ENCODE results near the gene ULBP3. TPM values are rescaled to one million over a fixed set of nuclear protein-coding genes. Genes with fewer than 3 reads are reported as not detected.

The ULBP3 gene
- total and polyA plus RNA-seq, 4 donors = 0.39 to 0.75 (median 0.41) TPM; not detected in 1

DNA sequence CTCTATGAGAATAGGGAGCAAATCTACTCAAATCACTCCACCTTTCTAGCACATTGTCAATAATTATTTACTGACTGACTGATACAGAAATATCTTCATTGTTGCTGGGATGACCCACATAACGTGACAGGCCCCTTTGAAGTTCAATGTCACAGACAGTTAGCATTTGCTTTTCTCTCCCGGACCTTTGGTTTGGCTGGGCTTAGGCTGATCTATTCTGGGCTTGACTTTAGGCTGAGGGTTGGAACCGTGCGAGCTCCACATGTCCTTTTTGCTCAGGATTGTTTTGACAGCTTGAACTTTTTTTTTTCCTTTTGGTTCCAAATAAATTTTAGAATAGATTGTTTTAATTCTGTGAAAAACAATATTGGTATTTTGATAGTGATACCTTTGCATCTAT lies 12.0 kb downstream of the ULBP3 start:
- Histone ChIP-seq H3K9me3 (ENCODE audit: control insufficient read depth, low read length) (no peaks in the 10 kb centered on the region), H3K4me3 (ENCODE audit: low read length in 2 of 2) (no peak overlapping the region), H3K27ac (ENCODE audit: low read depth in 1 of 2, low read length in 2 of 2) (no peak overlapping the region), H3K27me3 (ENCODE audit: control insufficient read depth in 1 of 2, insufficient read depth in 2 of 2, low read length in 1 of 2) (no peaks in the 10 kb centered on the region), H3K36me3 (ENCODE audit: control insufficient read depth in 1 of 2, insufficient read depth in 2 of 2, low read length in 1 of 2) (no peaks in the 10 kb centered on the region), H3K4me1 (ENCODE audit: control insufficient read depth in 1 of 2, insufficient read depth in 2 of 2, low read length in 2 of 2) (no peaks in the 10 kb centered on the region)
- DNase-seq (no peak), ATAC-seq (ENCODE audit: low FRiP score) (no peak)
- 44 to 52% methylated on average over 4 of the region's 4 CpGs for WGBS, 2 donors
- intact Hi-C loops (cut with DNase I) = no loop called here

- Histone ChIP-seq H3K9me3 (ENCODE audit: control insufficient read depth, low read length) (no peaks in the 10 kb centered on the region), H3K27me3 (ENCODE audit: control insufficient read depth in 1 of 2, insufficient read depth in 2 of 2, low read length in 1 of 2) (no peaks in the 10 kb centered on the region), H3K4me1 (ENCODE audit: control insufficient read depth in 1 of 2, insufficient read depth in 2 of 2, low read length in 2 of 2) (no peaks in the 10 kb centered on the region), H3K27ac (ENCODE audit: low read depth in 1 of 2, low read length in 2 of 2) (no peak overlapping the region), H3K4me3 (ENCODE audit: low read length in 2 of 2) (no peak overlapping the region), H3K36me3 (ENCODE audit: control insufficient read depth in 1 of 2, insufficient read depth in 2 of 2, low read length in 1 of 2) (no peaks in the 10 kb centered on the region)
- ATAC-seq (ENCODE audit: low FRiP score) (no peak), DNase-seq (no peak)
- WGBS, 2 donors = 83 to 84% methylated on average over 12 of the region's 12 CpGs
- intact Hi-C loops (cut with DNase I) = no loop called here
Measured at GRCh38 chr6:150056156-150056555, 12.8 kb downstream of the ULBP3 start.

DNA sequence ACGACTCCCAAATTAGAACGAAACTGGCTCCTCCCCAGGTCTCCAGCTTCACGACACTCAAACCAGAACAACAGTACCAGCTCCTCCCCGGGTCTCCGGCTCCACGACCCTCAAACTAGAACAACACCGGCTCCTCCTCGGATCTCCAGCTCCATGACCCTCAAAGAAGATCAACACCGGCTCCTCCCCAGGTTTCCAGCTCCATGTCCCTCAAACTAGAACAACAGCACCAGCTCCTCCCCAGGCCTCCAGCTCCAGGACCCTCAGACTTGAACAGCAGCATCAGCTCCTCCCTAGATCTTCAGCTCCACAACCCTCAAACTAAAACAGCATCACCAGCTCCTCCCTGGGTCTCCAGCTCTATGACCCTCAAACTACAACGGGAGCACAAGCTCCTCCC lies 13.8 kb downstream of the ULBP3 start:
- no peak overlapping the region for H3K27ac ChIP-seq (ENCODE audit: low read depth in 1 of 2, low read length in 2 of 2)
- no peaks in the 10 kb centered on the region for H3K4me1 ChIP-seq (ENCODE audit: control insufficient read depth in 1 of 2, insufficient read depth in 2 of 2, low read length in 2 of 2)
- DNase-seq (no peak), ATAC-seq (ENCODE audit: low FRiP score) (no peak)
- 83 to 86% methylated on average over 10 of the region's 10 CpGs for WGBS, 2 donors
- intact Hi-C loops (cut with DNase I) = no loop called here
- no peaks in the 10 kb centered on the region for H3K27me3 ChIP-seq (ENCODE audit: control insufficient read depth in 1 of 2, insufficient read depth in 2 of 2, low read length in 1 of 2)
- H3K36me3 ChIP-seq (ENCODE audit: control insufficient read depth in 1 of 2, insufficient read depth in 2 of 2, low read length in 1 of 2) = no peaks in the 10 kb centered on the region
- H3K9me3 ChIP-seq (ENCODE audit: control insufficient read depth, low read length) = no peaks in the 10 kb centered on the region
- no peak overlapping the region for H3K4me3 ChIP-seq (ENCODE audit: low read length in 2 of 2)

DNA sequence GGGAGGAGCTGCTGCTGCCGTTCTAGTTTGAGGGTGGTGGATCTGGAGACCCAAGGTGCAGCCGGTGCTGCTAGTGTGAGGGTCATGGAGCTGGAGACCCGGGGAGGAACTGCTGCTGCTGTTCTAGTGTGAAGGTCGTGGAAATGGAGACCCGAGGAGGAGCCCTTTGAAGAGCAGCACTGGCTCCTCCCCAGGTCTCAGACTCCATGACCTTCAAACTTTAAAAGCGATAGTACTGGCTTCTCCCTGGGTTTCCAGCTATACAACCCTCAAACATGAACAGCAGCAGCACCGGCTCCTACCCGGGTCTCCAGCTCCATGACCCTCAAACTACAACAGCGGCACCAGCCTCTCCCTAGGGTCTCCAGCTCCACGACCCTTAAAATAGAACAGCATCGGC lies 15.5 kb downstream of the ULBP3 start:
- Histone ChIP-seq H3K9me3 (ENCODE audit: control insufficient read depth, low read length) (no peaks in the 10 kb centered on the region), H3K27me3 (ENCODE audit: control insufficient read depth in 1 of 2, insufficient read depth in 2 of 2, low read length in 1 of 2) (no peaks in the 10 kb centered on the region), H3K4me1 (ENCODE audit: control insufficient read depth in 1 of 2, insufficient read depth in 2 of 2, low read length in 2 of 2) (no peaks in the 10 kb centered on the region), H3K27ac (ENCODE audit: low read depth in 1 of 2, low read length in 2 of 2) (no peak overlapping the region), H3K36me3 (ENCODE audit: control insufficient read depth in 1 of 2, insufficient read depth in 2 of 2, low read length in 1 of 2) (no peaks in the 10 kb centered on the region), H3K4me3 (ENCODE audit: low read length in 2 of 2) (no peak overlapping the region)
- no peak for ATAC-seq (ENCODE audit: low FRiP score)
- no peak for DNase-seq
- intact Hi-C loops (cut with DNase I) = no loop called here
- 75 to 77% methylated on average over 11 of the region's 11 CpGs for WGBS, 2 donors

GRCh38 chr6:150050846-150051245 lies 18.1 kb downstream of the ULBP3 start:
- intact Hi-C loops (cut with DNase I) = no loop called here
- 53 to 57% methylated on average over 4 of the region's 4 CpGs for WGBS, 2 donors
- DNase-seq = peak in 1 of 2 donors; percentile 1
- Histone ChIP-seq H3K4me1 (ENCODE audit: control insufficient read depth in 1 of 2, insufficient read depth in 2 of 2, low read length in 2 of 2) (no peaks in the 10 kb centered on the region), H3K27me3 (ENCODE audit: control insufficient read depth in 1 of 2, insufficient read depth in 2 of 2, low read length in 1 of 2) (no peaks in the 10 kb centered on the region), H3K36me3 (ENCODE audit: control insufficient read depth in 1 of 2, insufficient read depth in 2 of 2, low read length in 1 of 2) (no peaks in the 10 kb centered on the region), H3K27ac (ENCODE audit: low read depth in 1 of 2, low read length in 2 of 2) (no peak overlapping the region), H3K9me3 (ENCODE audit: control insufficient read depth, low read length) (no peaks in the 10 kb centered on the region), H3K4me3 (ENCODE audit: low read length in 2 of 2) (no peak overlapping the region)
- no peak for ATAC-seq (ENCODE audit: low FRiP score)

DNA sequence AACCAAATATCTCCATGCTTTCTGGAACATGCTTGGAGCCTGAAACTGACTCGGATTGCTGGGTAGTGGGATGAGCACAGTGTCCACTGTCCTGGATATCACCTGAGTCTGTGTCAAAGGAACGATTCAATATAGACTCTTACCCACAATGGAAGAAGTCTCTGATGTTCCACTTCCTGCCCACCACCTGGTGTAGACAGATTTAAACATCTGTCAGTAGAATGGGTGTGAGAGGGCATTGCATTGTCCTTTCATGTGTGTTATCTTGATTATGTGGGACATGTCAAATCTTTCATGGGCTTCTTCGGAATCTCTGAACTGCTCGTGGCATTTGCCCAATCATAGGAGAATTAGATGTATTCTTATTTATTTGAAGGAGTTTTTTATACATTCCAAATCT lies 20.8 kb downstream of the ULBP3 start:
- H3K27me3 ChIP-seq (ENCODE audit: control insufficient read depth in 1 of 2, insufficient read depth in 2 of 2, low read length in 1 of 2) = no peaks in the 10 kb centered on the region
- no peak for DNase-seq
- no peak overlapping the region for H3K27ac ChIP-seq (ENCODE audit: low read depth in 1 of 2, low read length in 2 of 2)
- ATAC-seq (ENCODE audit: low FRiP score) = no peak
- H3K36me3 ChIP-seq (ENCODE audit: control insufficient read depth in 1 of 2, insufficient read depth in 2 of 2, low read length in 1 of 2) = no peaks in the 10 kb centered on the region
- WGBS, 2 donors = 76 to 83% methylated on average over 4 of the region's 4 CpGs
- H3K4me3 ChIP-seq (ENCODE audit: low read length in 2 of 2) = no peak overlapping the region
- intact Hi-C loops (cut with DNase I) = no loop called here
- H3K9me3 ChIP-seq (ENCODE audit: control insufficient read depth, low read length) = no peaks in the 10 kb centered on the region
- H3K4me1 ChIP-seq (ENCODE audit: control insufficient read depth in 1 of 2, insufficient read depth in 2 of 2, low read length in 2 of 2) = no peaks in the 10 kb centered on the region

DNA sequence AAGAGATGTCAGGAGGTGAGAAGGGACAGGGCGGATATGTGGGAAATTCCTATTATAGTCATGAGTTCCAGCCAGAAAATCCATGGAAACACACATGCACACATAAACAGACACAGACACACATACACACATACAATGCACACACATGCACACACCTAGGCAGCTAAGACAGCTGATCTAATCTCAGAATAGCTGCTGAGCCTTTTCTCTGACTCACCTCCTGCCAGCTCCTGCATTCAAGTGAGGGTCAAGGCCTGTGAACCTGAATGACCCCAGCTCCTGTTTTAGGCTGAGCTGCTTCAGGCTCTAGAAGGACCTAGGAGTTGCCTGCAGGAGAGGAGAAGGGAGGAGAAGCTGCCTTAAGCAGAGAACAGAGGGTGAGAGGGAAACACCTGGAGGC lies 22.0 kb downstream of the ULBP3 start:
- no peak for ATAC-seq (ENCODE audit: low FRiP score)
- H3K27ac ChIP-seq (ENCODE audit: low read depth in 1 of 2, low read length in 2 of 2) = no peak overlapping the region
- H3K9me3 ChIP-seq (ENCODE audit: control insufficient read depth, low read length) = no peaks in the 10 kb centered on the region
- H3K4me3 ChIP-seq (ENCODE audit: low read length in 2 of 2) = no peak overlapping the region
- WGBS, 2 donors = 89 to 92% methylated on average over 1 of the region's 1 CpG
- intact Hi-C loops (cut with DNase I) = no loop called here
- peak in 1 of 2 donors; percentile 6 for DNase-seq
- no peaks in the 10 kb centered on the region for H3K36me3 ChIP-seq (ENCODE audit: control insufficient read depth in 1 of 2, insufficient read depth in 2 of 2, low read length in 1 of 2)
- no peaks in the 10 kb centered on the region for H3K4me1 ChIP-seq (ENCODE audit: control insufficient read depth in 1 of 2, insufficient read depth in 2 of 2, low read length in 2 of 2)
- no peaks in the 10 kb centered on the region for H3K27me3 ChIP-seq (ENCODE audit: control insufficient read depth in 1 of 2, insufficient read depth in 2 of 2, low read length in 1 of 2)

GRCh38 chr6:150044621-150045145 lies 24.2 kb downstream of the ULBP3 start:
- DNase-seq = peak in 1 of 2 donors; percentile 59
- Histone ChIP-seq H3K27me3 (ENCODE audit: control insufficient read depth in 1 of 2, insufficient read depth in 2 of 2, low read length in 1 of 2) (no peaks in the 10 kb centered on the region), H3K9me3 (ENCODE audit: control insufficient read depth, low read length) (no peaks in the 10 kb centered on the region), H3K27ac (ENCODE audit: low read depth in 1 of 2, low read length in 2 of 2) (no peak overlapping the region), H3K4me1 (ENCODE audit: control insufficient read depth in 1 of 2, insufficient read depth in 2 of 2, low read length in 2 of 2) (no peaks in the 10 kb centered on the region), H3K4me3 (ENCODE audit: low read length in 2 of 2) (no peak overlapping the region), H3K36me3 (ENCODE audit: control insufficient read depth in 1 of 2, insufficient read depth in 2 of 2, low read length in 1 of 2) (no peaks in the 10 kb centered on the region)
- WGBS, 2 donors = 92 to 94% methylated on average over 10 of the region's 10 CpGs
- intact Hi-C loops (cut with DNase I) = no loop called here
- no peak for ATAC-seq (ENCODE audit: low FRiP score)

DNA sequence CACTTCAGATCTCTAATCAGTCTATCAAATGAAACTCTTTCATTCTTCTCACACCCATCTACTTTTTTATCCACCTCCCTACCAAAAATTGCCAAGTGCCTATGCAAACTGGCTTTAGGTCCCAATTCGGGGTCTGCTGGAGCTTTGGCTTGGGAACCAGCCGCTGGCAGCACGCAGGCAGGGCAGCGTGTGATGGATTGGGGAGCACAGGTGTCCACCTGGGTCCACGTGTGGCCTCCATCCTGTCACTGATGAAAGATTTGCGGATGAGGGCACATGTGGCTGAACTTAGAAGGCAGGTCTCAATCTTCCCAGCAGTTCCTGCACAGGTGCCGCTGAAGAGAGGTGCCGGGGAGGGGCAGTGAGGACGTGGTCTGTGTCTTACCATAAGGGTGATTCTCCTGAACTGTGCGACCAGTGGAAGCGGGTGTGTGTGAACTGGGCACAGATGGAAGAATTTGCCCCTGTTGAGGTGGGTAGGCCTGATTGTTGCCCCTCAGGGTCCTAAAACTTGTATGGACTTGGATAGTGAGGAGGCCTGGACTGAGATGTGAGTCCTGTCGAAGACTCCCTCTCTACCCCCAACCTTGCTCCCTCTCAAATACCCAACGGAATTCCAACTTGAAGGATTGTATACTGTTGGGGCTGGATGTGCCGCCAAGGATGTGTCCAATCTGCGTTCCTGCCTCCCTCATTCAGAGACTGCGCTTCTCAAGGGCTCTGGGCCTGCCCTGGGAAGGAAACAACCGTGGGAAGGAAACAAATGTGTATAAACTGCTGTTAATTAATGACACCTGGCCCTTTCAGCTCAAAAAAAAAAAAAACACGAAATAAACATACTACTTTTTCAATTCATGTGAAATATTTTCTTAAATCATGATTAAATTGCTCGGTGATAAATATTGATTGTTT lies 25.2 kb downstream of the ULBP3 start:
- peak in 1 of 2 donors; percentile 55 for DNase-seq
- no peaks in the 10 kb centered on the region for H3K4me1 ChIP-seq (ENCODE audit: control insufficient read depth in 1 of 2, insufficient read depth in 2 of 2, low read length in 2 of 2)
- H3K27me3 ChIP-seq (ENCODE audit: control insufficient read depth in 1 of 2, insufficient read depth in 2 of 2, low read length in 1 of 2) = no peaks in the 10 kb centered on the region
- H3K4me3 ChIP-seq (ENCODE audit: low read length in 2 of 2) = no peak overlapping the region
- no peak overlapping the region for H3K27ac ChIP-seq (ENCODE audit: low read depth in 1 of 2, low read length in 2 of 2)
- intact Hi-C loops (cut with DNase I) = no loop called here
- 86% methylated on average over 19 of the region's 19 CpGs for WGBS, 2 donors
- no peaks in the 10 kb centered on the region for H3K36me3 ChIP-seq (ENCODE audit: control insufficient read depth in 1 of 2, insufficient read depth in 2 of 2, low read length in 1 of 2)
- ATAC-seq (ENCODE audit: low FRiP score) = no peak
- no peaks in the 10 kb centered on the region for H3K9me3 ChIP-seq (ENCODE audit: control insufficient read depth, low read length)
